SK-N-SH treated with all-trans-retinoic acid at 6 μM for 48 hours (cell line): ENCODE data around the gene VPS50.

Source experiments
- ATAC-seq: fragments of 200-7000 bp; cut with Tn5 transposase; 3 replicates; pipeline ENCODE4 v1.9.1; 2020; ENCODE audit warnings: mild to moderate bottlenecking, moderate library complexity
- ARNTL ChIP-seq: fragments of 450-650 bp; formaldehyde crosslinking; IDR thresholded peaks from 2 replicates; pipeline ENCODE4 v1.5.0; 2020; ENCODE audit warnings: low read depth, mild to moderate bottlenecking, moderate library complexity, borderline replicate concordance
- BACH2 ChIP-seq: fragments of 250-450 bp; sonication (Bioruptor Pico); IDR thresholded peaks from 2 replicates; pipeline ENCODE4 v1.9.0; 2021; ENCODE audit warnings: mild to moderate bottlenecking, borderline replicate concordance
- CREB5 ChIP-seq: fragments of 250-450 bp; sonication (Bioruptor Pico); IDR thresholded peaks from 2 replicates; pipeline ENCODE4 v1.5.1; 2020; ENCODE audit warnings: low read depth, mild to moderate bottlenecking, moderate library complexity
- CSDC2 ChIP-seq: fragments of 250-450 bp; sonication (Bioruptor Pico); IDR thresholded peaks from 2 replicates; pipeline ENCODE4 v1.5.0; 2020; ENCODE audit warnings: mild to moderate bottlenecking, moderate library complexity
- CSRNP3 ChIP-seq: fragments of 250-450 bp; sonication (Bioruptor Pico); IDR thresholded peaks from 2 replicates; pipeline ENCODE4 v1.5.1; 2021; ENCODE audit warnings: mild to moderate bottlenecking, moderate library complexity
- ESRRG ChIP-seq: fragments of 250-450 bp; sonication (Bioruptor Pico); IDR thresholded peaks from 2 replicates; pipeline ENCODE4 v1.6.1; 2021; ENCODE audit warnings: mild to moderate bottlenecking
- GLIS3 ChIP-seq: fragments of 250-450 bp; sonication (Bioruptor Pico); IDR thresholded peaks from 2 replicates; pipeline ENCODE4 v1.5.0; 2020; ENCODE audit warnings: mild to moderate bottlenecking, moderate library complexity
- ISL1 ChIP-seq: fragments of 250-450 bp; sonication (Bioruptor Pico); IDR thresholded peaks from 2 replicates; pipeline ENCODE4 v2.1.2; 2022; ENCODE audit warnings: mild to moderate bottlenecking, moderate library complexity
- OSR1 ChIP-seq: fragments of 250-450 bp; sonication (Bioruptor Pico); IDR thresholded peaks from 2 replicates; pipeline ENCODE4 v1.8.0; 2022; ENCODE audit warnings: moderate library complexity, mild to moderate bottlenecking, inconsistent platforms
- POU6F1 ChIP-seq: fragments of 250-450 bp; sonication (Bioruptor Pico); IDR thresholded peaks from 2 replicates; pipeline ENCODE4 v1.8.0; 2021; ENCODE audit warnings: low read depth, mild to moderate bottlenecking, moderate library complexity, borderline replicate concordance
- PPARA ChIP-seq: fragments of 250-450 bp; sonication (Bioruptor Pico); IDR thresholded peaks from 2 replicates; pipeline ENCODE4 v1.5.0; 2020; ENCODE audit warnings: mild to moderate bottlenecking, borderline replicate concordance
- RARB ChIP-seq: fragments of 250-450 bp; sonication (Bioruptor Pico); IDR thresholded peaks from 2 replicates; pipeline ENCODE4 v1.8.0; 2021; ENCODE audit warnings: mild to moderate bottlenecking, moderate library complexity
- SNAI2 ChIP-seq: fragments of 250-450 bp; sonication (Bioruptor Pico); IDR thresholded peaks from 2 replicates; pipeline ENCODE4 v1.5.0; 2020; ENCODE audit warnings: mild to moderate bottlenecking, moderate library complexity
- TCF4 ChIP-seq: fragments of 250-450 bp; sonication (Bioruptor Pico); IDR thresholded peaks from 2 replicates; pipeline ENCODE4 v1.8.0; 2021; ENCODE audit warnings: mild to moderate bottlenecking, moderate library complexity, borderline replicate concordance
- TOX ChIP-seq: fragments of 250-450 bp; sonication (Bioruptor Pico); IDR thresholded peaks from 2 replicates; pipeline ENCODE4 v1.8.0; 2021; ENCODE audit warnings: mild to moderate bottlenecking, moderate library complexity, borderline replicate concordance
- TSHZ2 ChIP-seq: fragments of 250-450 bp; sonication (Bioruptor Pico); IDR thresholded peaks from 2 replicates; pipeline ENCODE4 v1.5.0; 2020; ENCODE audit warnings: mild to moderate bottlenecking, moderate library complexity
- ZC3H10 ChIP-seq: fragments of 250-450 bp; sonication (Bioruptor Pico); IDR thresholded peaks from 2 replicates; pipeline ENCODE4 v1.5.1; 2021; ENCODE audit warnings: mild to moderate bottlenecking, moderate library complexity
- ZFP3 ChIP-seq: fragments of 250-450 bp; sonication (Bioruptor Pico); IDR thresholded peaks from 2 replicates; pipeline ENCODE4 v1.5.0; 2020; ENCODE audit warnings: mild to moderate bottlenecking, moderate library complexity
- ZFP30 ChIP-seq: fragments of 450-650 bp; formaldehyde crosslinking; IDR thresholded peaks from 2 replicates; pipeline ENCODE4 v1.5.0; 2022; ENCODE audit warnings: mild to moderate bottlenecking, moderate library complexity
- ZNF565 ChIP-seq: fragments of 450-650 bp; formaldehyde crosslinking; conservative IDR thresholded peaks from 2 replicates; pipeline ENCODE4 v1.5.0; 2020; ENCODE audit warnings: low read depth, mild to moderate bottlenecking, moderate library complexity
- ZNF70 ChIP-seq: fragments of 450-650 bp; formaldehyde crosslinking; IDR thresholded peaks from 2 replicates; pipeline ENCODE4 v1.5.0; 2020; ENCODE audit warnings: mild to moderate bottlenecking, moderate library complexity
- ZNF8 ChIP-seq: fragments of 450-650 bp; formaldehyde crosslinking; IDR thresholded peaks from 2 replicates; pipeline ENCODE4 v1.5.0; 2020; ENCODE audit warnings: mild to moderate bottlenecking, moderate library complexity

The VPS50 gene

GRCh38 chr7:93231799-93232672 is at the start of gene VPS50:
Gene VPS50, plus strand, starts transcription at chr7:93232366. Its CDS starts 102 bp downstream, at chr7:93232468.
- TF ChIP-seq ZFP3 (CRISPR knock-in tag) (0 out of 2 replicates have a peak, but pooled peaks have one; percentile 60), SNAI2 (CRISPR knock-in tag) (0 out of 2 replicates have a peak, but pooled peaks have one; percentile 52), ESRRG (CRISPR knock-in tag) (no peak), CSRNP3 (CRISPR knock-in tag) (no peak), TSHZ2 (CRISPR knock-in tag) (peak; percentile 87)
- peak; percentile 100 for ATAC-seq

- ATAC-seq: no peak
- no peak for TF ChIP-seq ARNTL (CRISPR knock-in tag)
- no peak for TF ChIP-seq TCF4 (CRISPR knock-in tag)
- TF ChIP-seq BACH2: no peak
- TF ChIP-seq ZNF565 (CRISPR knock-in tag): no peak
- no peak for TF ChIP-seq ZFP30 (CRISPR knock-in tag)
- TF ChIP-seq CREB5 (CRISPR knock-in tag): no peak
- no peak for TF ChIP-seq TSHZ2 (CRISPR knock-in tag)
- TF ChIP-seq ISL1 (CRISPR knock-in tag): no peak
- no peak for TF ChIP-seq SNAI2 (CRISPR knock-in tag)
- TF ChIP-seq PPARA: no peak
- no peak for TF ChIP-seq ESRRG (CRISPR knock-in tag)
- no peak for TF ChIP-seq RARB (CRISPR knock-in tag)
- no peak for TF ChIP-seq GLIS3 (CRISPR knock-in tag)
- no peak for TF ChIP-seq OSR1
- TF ChIP-seq ZNF8 (CRISPR knock-in tag): no peak
- no peak for TF ChIP-seq ZNF70
- TF ChIP-seq CSDC2: no peak
- no peak for TF ChIP-seq POU6F1 (CRISPR knock-in tag)
- TF ChIP-seq ZC3H10 (CRISPR knock-in tag): no peak
- TF ChIP-seq TOX (CRISPR knock-in tag): no peak
These were observed 46.7 kb upstream of the VPS50 start for GRCh38 chr7:93185303-93186027.
